ENCODE measurements around the gene HMGN3. TPM values are rescaled to one million over a fixed set of nuclear protein-coding genes. Genes with fewer than 3 reads are reported as not detected.
"Not testable (repeated sequence)": the region's sequence is repeated elsewhere in the genome, so short reads cannot be mapped to it uniquely, and the experiment has no call there.

HMGN3 gene
- total RNA-seq, 1 experiment from 2014 or later = 151 TPM

DNA sequence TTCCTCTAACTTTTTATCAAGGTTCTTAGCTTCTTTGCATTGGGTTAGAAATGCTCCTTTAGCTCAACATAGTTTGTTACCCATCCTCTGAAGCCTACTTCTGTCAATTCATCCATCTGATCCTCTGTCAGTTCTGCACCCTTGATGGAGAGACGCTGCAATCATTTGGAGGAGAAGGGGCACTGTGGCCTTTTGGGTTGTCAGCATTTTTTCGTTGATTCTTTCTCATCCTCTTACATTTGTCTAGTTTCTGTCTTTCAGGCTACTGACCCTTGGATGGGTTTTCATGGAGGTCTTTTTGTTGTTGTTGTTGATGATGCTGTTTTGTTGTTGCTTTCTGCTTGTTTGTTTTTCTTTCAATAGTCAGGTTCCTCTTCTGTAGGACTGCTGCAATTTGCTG lies 26.3 kb upstream of the HMGN3 start (continued):
- TF ChIP-seq, protein P1, sequence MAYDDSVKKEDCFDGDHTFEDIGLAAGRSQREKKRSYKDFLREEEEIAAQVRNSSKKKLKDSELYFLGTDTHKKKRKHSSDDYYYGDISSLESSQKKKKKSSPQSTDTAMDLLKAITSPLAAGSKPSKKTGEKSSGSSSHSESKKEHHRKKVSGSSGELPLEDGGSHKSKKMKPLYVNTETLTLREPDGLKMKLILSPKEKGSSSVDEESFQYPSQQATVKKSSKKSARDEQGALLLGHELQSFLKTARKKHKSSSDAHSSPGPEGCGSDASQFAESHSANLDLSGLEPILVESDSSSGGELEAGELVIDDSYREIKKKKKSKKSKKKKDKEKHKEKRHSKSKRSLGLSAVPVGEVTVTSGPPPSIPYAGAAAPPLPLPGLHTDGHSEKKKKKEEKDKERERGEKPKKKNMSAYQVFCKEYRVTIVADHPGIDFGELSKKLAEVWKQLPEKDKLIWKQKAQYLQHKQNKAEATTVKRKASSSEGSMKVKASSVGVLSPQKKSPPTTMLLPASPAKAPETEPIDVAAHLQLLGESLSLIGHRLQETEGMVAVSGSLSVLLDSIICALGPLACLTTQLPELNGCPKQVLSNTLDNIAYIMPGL (CRISPR knock-in tag; IDR thresholded peaks at IDR 0.05) = no peak
- TF ChIP-seq, protein P2, sequence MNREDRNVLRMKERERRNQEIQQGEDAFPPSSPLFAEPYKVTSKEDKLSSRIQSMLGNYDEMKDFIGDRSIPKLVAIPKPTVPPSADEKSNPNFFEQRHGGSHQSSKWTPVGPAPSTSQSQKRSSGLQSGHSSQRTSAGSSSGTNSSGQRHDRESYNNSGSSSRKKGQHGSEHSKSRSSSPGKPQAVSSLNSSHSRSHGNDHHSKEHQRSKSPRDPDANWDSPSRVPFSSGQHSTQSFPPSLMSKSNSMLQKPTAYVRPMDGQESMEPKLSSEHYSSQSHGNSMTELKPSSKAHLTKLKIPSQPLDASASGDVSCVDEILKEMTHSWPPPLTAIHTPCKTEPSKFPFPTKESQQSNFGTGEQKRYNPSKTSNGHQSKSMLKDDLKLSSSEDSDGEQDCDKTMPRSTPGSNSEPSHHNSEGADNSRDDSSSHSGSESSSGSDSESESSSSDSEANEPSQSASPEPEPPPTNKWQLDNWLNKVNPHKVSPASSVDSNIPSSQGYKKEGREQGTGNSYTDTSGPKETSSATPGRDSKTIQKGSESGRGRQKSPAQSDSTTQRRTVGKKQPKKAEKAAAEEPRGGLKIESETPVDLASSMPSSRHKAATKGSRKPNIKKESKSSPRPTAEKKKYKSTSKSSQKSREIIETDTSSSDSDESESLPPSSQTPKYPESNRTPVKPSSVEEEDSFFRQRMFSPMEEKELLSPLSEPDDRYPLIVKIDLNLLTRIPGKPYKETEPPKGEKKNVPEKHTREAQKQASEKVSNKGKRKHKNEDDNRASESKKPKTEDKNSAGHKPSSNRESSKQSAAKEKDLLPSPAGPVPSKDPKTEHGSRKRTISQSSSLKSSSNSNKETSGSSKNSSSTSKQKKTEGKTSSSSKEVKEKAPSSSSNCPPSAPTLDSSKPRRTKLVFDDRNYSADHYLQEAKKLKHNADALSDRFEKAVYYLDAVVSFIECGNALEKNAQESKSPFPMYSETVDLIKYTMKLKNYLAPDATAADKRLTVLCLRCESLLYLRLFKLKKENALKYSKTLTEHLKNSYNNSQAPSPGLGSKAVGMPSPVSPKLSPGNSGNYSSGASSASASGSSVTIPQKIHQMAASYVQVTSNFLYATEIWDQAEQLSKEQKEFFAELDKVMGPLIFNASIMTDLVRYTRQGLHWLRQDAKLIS (CRISPR knock-in tag; IDR thresholded peaks at IDR 0.05; ENCODE audit: borderline replicate concordance) = no peak

DNA sequence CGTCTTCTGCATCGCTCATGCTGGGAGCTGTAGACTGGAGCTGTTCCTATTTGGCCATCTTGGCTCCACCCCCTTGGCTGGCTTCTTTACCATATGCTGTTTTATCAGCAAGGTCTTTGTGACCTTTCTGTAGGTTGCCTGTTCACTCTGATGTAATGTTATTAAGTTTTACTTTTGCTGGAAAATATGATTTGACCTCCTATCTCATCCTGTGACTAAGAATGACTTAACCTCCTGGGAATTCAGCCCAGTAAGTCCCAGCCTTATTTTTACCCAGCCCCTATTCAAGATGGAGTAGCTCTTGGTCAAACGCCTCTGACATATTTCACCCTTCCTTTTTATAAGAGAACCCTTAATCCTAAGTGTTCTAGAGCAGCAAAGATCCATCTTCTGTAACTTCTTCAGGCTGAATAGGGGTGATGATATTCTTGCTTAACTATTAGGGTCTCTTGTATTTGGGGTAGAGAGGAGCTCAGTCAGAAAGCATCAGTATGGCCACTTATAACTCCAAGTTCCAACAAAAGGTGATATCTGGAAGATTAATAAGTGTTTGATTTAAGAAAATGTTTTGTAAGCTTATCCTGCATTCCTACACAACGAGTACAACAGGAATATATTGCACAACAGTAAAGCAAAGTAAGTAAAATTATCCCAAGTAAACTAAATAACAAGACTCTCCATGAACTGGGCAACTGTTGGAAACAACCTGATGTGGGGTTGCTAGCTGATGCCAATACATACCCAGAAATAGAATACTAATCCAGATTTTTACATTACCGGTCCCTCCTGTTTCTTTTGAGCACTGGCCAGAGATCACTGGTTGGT lies 23.1 kb upstream of the HMGN3 start:
- H3K27ac Mint-ChIP-seq = no peak overlapping the region
- TF ChIP-seq, protein P2 (CRISPR knock-in tag; IDR thresholded peaks at IDR 0.05; ENCODE audit: borderline replicate concordance) = no peak
- TF ChIP-seq RELA (CRISPR knock-in tag; IDR thresholded peaks at IDR 0.05; ENCODE audit: borderline replicate concordance) = no peak
- TF ChIP-seq ZNF423 (CRISPR knock-in tag; IDR thresholded peaks at IDR 0.05) = no peak
- TF ChIP-seq, protein P3, sequence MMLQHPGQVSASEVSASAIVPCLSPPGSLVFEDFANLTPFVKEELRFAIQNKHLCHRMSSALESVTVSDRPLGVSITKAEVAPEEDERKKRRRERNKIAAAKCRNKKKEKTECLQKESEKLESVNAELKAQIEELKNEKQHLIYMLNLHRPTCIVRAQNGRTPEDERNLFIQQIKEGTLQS (CRISPR knock-in tag; conservative IDR thresholded peaks at IDR 0.05) = no peak
- TF ChIP-seq, protein P4, sequence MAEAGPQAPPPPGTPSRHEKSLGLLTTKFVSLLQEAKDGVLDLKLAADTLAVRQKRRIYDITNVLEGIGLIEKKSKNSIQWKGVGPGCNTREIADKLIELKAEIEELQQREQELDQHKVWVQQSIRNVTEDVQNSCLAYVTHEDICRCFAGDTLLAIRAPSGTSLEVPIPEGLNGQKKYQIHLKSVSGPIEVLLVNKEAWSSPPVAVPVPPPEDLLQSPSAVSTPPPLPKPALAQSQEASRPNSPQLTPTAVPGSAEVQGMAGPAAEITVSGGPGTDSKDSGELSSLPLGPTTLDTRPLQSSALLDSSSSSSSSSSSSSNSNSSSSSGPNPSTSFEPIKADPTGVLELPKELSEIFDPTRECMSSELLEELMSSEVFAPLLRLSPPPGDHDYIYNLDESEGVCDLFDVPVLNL (CRISPR knock-in tag; IDR thresholded peaks at IDR 0.05; ENCODE audit: borderline replicate concordance, low read depth) = no peak
- ChIA-PET POLR2A (no interaction called here), CTCF (interaction anchor here (0.6 kb wide), 1 partner anchor 39 kb away, joined by 3 read pairs; no protein-coding TSS in a partner anchor)
- H3K36me3 Mint-ChIP-seq = peaks cover 46% of the 10 kb centered on the region
- no peak overlapping the region for H3K4me3 Mint-ChIP-seq
- peaks cover 67% of the 10 kb centered on the region for H3K9me3 Mint-ChIP-seq
- ATAC-seq (no peak), DNase-seq (ENCODE audit: low spot score) (no peak)
- H3K4me1 Mint-ChIP-seq = no peaks in the 10 kb centered on the region
- H3K27me3 Mint-ChIP-seq (ENCODE audit: low read depth) = 0 out of 2 replicates have a peak, but pooled peaks cover 2% of the 10 kb centered on the region

DNA sequence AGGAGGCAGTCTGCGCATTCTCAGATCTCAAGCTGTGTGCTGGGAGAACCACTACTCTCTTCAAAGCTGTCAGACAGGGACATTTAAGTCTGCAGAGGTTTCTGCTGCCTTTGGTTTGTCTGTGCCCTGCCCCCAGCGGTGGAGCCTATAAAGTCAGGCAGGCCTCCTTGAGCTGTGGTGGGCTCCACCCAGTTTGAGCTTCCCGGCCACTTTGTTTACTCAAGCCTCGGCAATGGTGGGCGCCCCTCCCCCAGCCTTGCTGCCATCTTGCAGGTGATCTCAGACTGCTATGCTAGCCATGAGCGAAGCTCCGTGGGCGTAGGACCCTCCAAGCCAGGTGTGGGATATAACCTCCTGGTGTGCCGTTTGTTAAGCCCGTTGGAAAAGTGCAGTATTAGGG lies 22.3 kb upstream of the HMGN3 start:
- ATAC-seq; POLR2A ChIA-PET; H3K4me1 Mint-ChIP-seq; H3K27me3 Mint-ChIP-seq (ENCODE audit: low read depth); H3K27ac Mint-ChIP-seq; H3K4me3 Mint-ChIP-seq: not testable (repeated sequence)
- CTCF ChIA-PET = interaction anchor here (0.6 kb wide), 1 partner anchor 38 kb away, joined by 3 read pairs; no protein-coding TSS in a partner anchor
- peak; percentile 30 for DNase-seq (ENCODE audit: low spot score)
- Mint-ChIP-seq H3K9me3 (peaks cover 61% of the 10 kb centered on the region), H3K36me3 (peaks cover 46% of the 10 kb centered on the region)

DNA sequence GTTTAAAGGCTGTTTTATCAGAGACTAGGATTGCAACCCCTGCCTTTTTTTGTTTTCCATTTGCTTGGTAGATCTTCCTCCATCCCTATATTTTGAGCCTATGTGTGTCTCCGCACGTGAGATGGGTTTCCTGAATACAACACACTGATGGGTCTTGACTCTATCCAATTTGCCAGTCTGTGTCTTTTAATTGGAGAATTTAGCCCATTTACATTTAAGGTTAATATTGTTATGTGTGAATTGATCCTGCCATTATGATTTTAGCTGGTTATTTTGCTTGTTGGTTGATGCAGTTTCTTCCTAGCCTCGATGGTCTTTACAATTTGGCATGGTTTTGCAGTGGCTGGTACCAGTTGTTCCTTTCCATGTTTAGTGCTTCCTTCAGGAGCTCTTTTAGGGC lies 20.6 kb upstream of the HMGN3 start:
- H3K4me1 Mint-ChIP-seq; POLR2A ChIA-PET; H3K27me3 Mint-ChIP-seq (ENCODE audit: low read depth); ATAC-seq; H3K27ac Mint-ChIP-seq; H3K4me3 Mint-ChIP-seq; CTCF ChIA-PET; DNase-seq (ENCODE audit: low spot score): not testable (repeated sequence)
- H3K36me3 Mint-ChIP-seq = peaks cover 39% of the 10 kb centered on the region
- H3K9me3 Mint-ChIP-seq = peaks cover 47% of the 10 kb centered on the region
